ENCODE results near the gene PDE4C.
A peak's percentile ranks its signal among the peaks of the same experiment; 100 is the strongest.

PDE4C gene

GRCh38 chr19:18259893-18260292 is 33.7 kb upstream of the PDE4C start:
- TF ChIP-seq TAF1 (IDR thresholded peaks at IDR 0.05; ENCODE audit: low read depth) (no peak), ZBTB7A (IDR thresholded peaks at IDR 0.05; ENCODE audit: low read depth) (no peak), NFIC (IDR thresholded peaks at IDR 0.05) (no peak), RAD21 (IDR thresholded peaks at IDR 0.05; ENCODE audit: low read depth) (no peak), TCF12 (IDR thresholded peaks at IDR 0.05; ENCODE audit: low read depth) (no peak), EGR1 (IDR thresholded peaks at IDR 0.05) (no peak), YY1 (IDR thresholded peaks at IDR 0.05; ENCODE audit: low read depth) (no peak), CREB1 (IDR thresholded peaks at IDR 0.05; ENCODE audit: low read depth) (no peak), EP300 (IDR thresholded peaks at IDR 0.05; ENCODE audit: borderline replicate concordance) (no peak), TEAD4 (IDR thresholded peaks at IDR 0.05) (no peak), FOXM1 (IDR thresholded peaks at IDR 0.05; ENCODE audit: borderline replicate concordance, low read depth) (no peak), CEBPB (IDR thresholded peaks at IDR 0.05) (no peak)
- TF ChIP-seq, protein P1, sequence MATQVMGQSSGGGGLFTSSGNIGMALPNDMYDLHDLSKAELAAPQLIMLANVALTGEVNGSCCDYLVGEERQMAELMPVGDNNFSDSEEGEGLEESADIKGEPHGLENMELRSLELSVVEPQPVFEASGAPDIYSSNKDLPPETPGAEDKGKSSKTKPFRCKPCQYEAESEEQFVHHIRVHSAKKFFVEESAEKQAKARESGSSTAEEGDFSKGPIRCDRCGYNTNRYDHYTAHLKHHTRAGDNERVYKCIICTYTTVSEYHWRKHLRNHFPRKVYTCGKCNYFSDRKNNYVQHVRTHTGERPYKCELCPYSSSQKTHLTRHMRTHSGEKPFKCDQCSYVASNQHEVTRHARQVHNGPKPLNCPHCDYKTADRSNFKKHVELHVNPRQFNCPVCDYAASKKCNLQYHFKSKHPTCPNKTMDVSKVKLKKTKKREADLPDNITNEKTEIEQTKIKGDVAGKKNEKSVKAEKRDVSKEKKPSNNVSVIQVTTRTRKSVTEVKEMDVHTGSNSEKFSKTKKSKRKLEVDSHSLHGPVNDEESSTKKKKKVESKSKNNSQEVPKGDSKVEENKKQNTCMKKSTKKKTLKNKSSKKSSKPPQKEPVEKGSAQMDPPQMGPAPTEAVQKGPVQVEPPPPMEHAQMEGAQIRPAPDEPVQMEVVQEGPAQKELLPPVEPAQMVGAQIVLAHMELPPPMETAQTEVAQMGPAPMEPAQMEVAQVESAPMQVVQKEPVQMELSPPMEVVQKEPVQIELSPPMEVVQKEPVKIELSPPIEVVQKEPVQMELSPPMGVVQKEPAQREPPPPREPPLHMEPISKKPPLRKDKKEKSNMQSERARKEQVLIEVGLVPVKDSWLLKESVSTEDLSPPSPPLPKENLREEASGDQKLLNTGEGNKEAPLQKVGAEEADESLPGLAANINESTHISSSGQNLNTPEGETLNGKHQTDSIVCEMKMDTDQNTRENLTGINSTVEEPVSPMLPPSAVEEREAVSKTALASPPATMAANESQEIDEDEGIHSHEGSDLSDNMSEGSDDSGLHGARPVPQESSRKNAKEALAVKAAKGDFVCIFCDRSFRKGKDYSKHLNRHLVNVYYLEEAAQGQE (IDR thresholded peaks at IDR 0.05; ENCODE audit: low read depth): no peak
- TF ChIP-seq, protein P2, sequence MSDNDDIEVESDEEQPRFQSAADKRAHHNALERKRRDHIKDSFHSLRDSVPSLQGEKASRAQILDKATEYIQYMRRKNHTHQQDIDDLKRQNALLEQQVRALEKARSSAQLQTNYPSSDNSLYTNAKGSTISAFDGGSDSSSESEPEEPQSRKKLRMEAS (IDR thresholded peaks at IDR 0.05): no peak
- TF ChIP-seq, protein P3, sequence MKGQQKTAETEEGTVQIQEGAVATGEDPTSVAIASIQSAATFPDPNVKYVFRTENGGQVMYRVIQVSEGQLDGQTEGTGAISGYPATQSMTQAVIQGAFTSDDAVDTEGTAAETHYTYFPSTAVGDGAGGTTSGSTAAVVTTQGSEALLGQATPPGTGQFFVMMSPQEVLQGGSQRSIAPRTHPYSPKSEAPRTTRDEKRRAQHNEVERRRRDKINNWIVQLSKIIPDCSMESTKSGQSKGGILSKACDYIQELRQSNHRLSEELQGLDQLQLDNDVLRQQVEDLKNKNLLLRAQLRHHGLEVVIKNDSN (IDR thresholded peaks at IDR 0.05): no peak

GRCh38 chr19:18257503-18258470 is 31.5 kb upstream of the PDE4C start:
- TF ChIP-seq TCF12 (IDR thresholded peaks at IDR 0.05; ENCODE audit: low read depth) (no peak), FOXM1 (IDR thresholded peaks at IDR 0.05; ENCODE audit: borderline replicate concordance, low read depth) (no peak), NFIC (IDR thresholded peaks at IDR 0.05) (no peak), RAD21 (IDR thresholded peaks at IDR 0.05; ENCODE audit: low read depth) (no peak), ZBTB7A (IDR thresholded peaks at IDR 0.05; ENCODE audit: low read depth) (no peak)
- TF ChIP-seq, protein P3 (IDR thresholded peaks at IDR 0.05): peak; percentile 10; the same call in 1 of the 2 replicates
- TF ChIP-seq, protein P1 (IDR thresholded peaks at IDR 0.05; ENCODE audit: low read depth): no peak
- TF ChIP-seq, protein P2 (IDR thresholded peaks at IDR 0.05): no peak

DNA sequence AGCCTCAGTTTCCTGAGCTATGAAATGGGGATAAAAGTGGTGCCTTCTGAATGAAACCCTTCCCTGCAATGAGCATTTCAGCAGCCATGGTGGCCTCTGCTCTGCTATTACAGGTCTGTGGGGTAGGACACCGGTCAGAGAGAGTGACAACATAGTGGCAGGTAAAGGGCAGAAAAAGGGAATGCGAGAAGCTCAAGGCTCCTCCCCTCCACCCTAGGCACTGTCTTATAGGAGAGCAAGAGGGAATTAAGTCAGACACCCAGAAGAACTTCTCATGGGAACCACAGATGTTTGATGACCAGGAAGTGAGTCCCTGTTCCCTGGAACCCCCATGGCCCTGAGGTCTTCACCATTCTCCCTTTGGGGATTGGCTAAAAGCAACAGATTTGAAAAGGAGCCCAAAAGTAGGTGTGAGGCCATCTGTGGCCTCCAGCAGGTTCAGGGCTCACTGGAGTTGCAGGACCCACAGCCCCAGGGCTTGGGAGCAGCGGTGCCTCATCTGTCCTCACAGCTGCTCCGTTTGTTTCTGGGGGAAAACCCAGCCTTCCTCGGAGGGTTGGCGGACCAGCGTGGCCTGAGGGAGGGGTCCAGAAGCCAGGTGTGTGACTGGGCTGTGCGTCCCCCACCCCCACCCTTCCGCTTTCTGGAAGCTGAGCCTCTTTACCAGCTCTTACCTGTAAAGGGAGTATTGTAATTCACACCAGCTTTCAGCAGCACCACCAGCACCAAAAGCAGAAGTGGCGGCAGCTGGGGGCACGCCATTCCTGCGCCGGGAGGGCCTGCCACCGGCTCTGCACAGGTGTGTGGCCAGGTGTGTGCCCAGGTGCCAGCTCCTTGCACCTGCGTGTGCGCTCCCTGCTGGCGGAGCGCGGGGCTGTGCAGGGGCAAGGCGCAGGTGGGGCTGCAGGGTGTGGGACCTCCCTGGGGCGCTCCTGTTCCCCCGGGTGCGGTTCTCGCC is 28.6 kb upstream of the PDE4C start:
- TF ChIP-seq YY1 (IDR thresholded peaks at IDR 0.05; ENCODE audit: low read depth) (no peak), RAD21 (IDR thresholded peaks at IDR 0.05; ENCODE audit: low read depth) (peak; percentile 29; the same call in 1 of the 2 replicates), TCF12 (IDR thresholded peaks at IDR 0.05; ENCODE audit: low read depth) (peak; percentile 67)

DNA sequence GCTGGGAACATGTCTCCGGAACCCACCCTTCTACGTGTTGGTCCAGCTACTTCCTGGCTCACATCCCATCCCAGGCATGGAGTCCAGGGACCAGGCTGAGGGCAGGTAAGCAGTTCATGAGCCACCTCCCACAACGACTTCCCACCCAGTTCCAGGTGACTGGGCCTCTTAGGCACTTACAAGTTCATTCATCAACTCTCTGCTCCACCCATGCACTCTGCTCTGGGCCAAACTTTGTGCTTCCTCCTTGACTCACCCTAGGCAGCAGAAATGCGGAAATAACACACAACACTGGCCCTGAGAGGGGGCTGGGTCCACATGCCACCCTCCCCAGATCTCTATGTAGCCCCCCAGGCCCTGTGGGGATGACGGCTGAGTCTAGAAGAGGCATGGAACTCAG is 27.5 kb upstream of the PDE4C start:
- TF ChIP-seq, protein P2 (IDR thresholded peaks at IDR 0.05): peak; percentile 32; the same call in 1 of the 2 replicates
- no peak; the same call in 1 of the 2 replicates for TF ChIP-seq ZBTB7A (IDR thresholded peaks at IDR 0.05; ENCODE audit: low read depth)

DNA sequence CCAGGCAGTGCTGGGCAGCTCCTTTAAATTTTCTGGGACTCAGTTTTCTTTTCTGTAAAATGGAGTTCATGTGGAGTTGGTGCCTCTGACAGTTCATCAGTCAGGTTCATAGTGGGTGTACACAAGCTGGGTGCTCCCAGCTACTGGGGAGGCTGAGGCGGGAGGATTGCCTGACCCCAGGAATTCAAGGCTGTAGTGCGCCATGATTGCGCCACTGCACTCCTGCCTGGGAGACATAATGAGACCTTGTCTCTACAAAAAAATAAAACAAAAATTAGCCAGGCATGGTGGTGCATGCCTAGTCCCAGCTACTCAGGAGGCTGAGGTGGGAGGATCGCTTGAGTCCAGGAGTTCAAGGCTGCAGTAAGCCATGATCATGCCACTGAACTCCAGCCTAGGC is 26.9 kb upstream of the PDE4C start:
- TF ChIP-seq, protein P1 (IDR thresholded peaks at IDR 0.05; ENCODE audit: low read depth): no peak
- no peak for TF ChIP-seq TEAD4 (IDR thresholded peaks at IDR 0.05)
- no peak for TF ChIP-seq FOXM1 (IDR thresholded peaks at IDR 0.05; ENCODE audit: borderline replicate concordance, low read depth)
- no peak for TF ChIP-seq TCF12 (IDR thresholded peaks at IDR 0.05; ENCODE audit: low read depth)
- TF ChIP-seq EP300 (IDR thresholded peaks at IDR 0.05; ENCODE audit: borderline replicate concordance): no peak
- TF ChIP-seq CEBPB (IDR thresholded peaks at IDR 0.05): no peak
- TF ChIP-seq NFIC (IDR thresholded peaks at IDR 0.05): no peak
- TF ChIP-seq EGR1 (IDR thresholded peaks at IDR 0.05): no peak
- TF ChIP-seq CREB1 (IDR thresholded peaks at IDR 0.05; ENCODE audit: low read depth): no peak
- TF ChIP-seq YY1 (IDR thresholded peaks at IDR 0.05; ENCODE audit: low read depth): no peak
- TF ChIP-seq, protein P3 (IDR thresholded peaks at IDR 0.05): no peak

Measured in Ishikawa (cell line).